Calu3 (cell line): ENCODE results near the gene NDUFB2. TPM values are rescaled to one million over a fixed set of nuclear protein-coding genes. Genes with fewer than 3 reads are reported as not detected.

ENCODE experiments used
- BruUV-seq: library from RNA; stranded (reverse); fragments of 400-500 nt; replicated peaks from 2 replicates; lab custom pipeline; 2021; lab: Mats Ljungman, UMichigan
- CTCF ChIA-PET: fragments of 300-600 bp; sonication (Branson Sonifier 250); formaldehyde crosslinking; loops from one replicate; lab custom pipeline; 2022; ENCODE audit warnings: antibody characterized with exemption; lab: Charles Lee
- DNase-seq: peaks from one replicate; pipeline ENCODE4 v3.0.0; 2022
- H3K27ac Mint-ChIP-seq: one replicate; pipeline ENCODE4 v1.8.0; 2022; ENCODE audit warnings: mixed read lengths; ENCODE audit not compliant: unreplicated experiment
- H3K27me3 Mint-ChIP-seq: one replicate; pipeline ENCODE4 v1.8.0; 2022; ENCODE audit warnings: mixed read lengths; ENCODE audit not compliant: unreplicated experiment
- H3K36me3 Mint-ChIP-seq: one replicate; pipeline ENCODE4 v1.8.0; 2022; ENCODE audit warnings: mild to moderate bottlenecking, moderate library complexity, mixed read lengths; ENCODE audit not compliant: insufficient read depth, unreplicated experiment
- H3K4me1 Mint-ChIP-seq: one replicate; pipeline ENCODE4 v1.8.0; 2022; ENCODE audit warnings: mild to moderate bottlenecking, low read depth, mixed read lengths; ENCODE audit not compliant: unreplicated experiment
- H3K4me3 Mint-ChIP-seq: one replicate; pipeline ENCODE4 v1.8.0; 2022; ENCODE audit warnings: mild to moderate bottlenecking, low read depth, moderate library complexity, mixed read lengths; ENCODE audit not compliant: unreplicated experiment
- H3K9me3 Mint-ChIP-seq: one replicate; pipeline ENCODE4 v1.8.0; 2022; ENCODE audit warnings: low read depth, mixed read lengths; ENCODE audit not compliant: unreplicated experiment
- CTCF ChIP-seq: fragments of 200-600 bp; IDR thresholded peaks from one replicate; pipeline ENCODE4 v1.8.0; 2022; ENCODE audit warnings: antibody characterized with exemption; ENCODE audit not compliant: unreplicated experiment
- intact Hi-C: fragments of 100-400 bp; cut with micrococcal nuclease; formaldehyde crosslinking; loops from one replicate; pipeline ENCODE4 v1.10.0; 2022; ENCODE audit not compliant: unreplicated experiment
- total RNA-seq: library from RNA; stranded (reverse); gene quantifications from 2 replicates; pipeline ENCODE4 v1.2.3, GENCODE V29; 2022

NDUFB2 gene
- total RNA-seq, 1 experiment from 2014 or later = 128 TPM

- H3K9me3 Mint-ChIP-seq = no peaks in the 10 kb centered on the region
- CTCF ChIA-PET = interaction anchor here (0.5 to 2.0 kb wide), 2 partner anchors 18 to 1312 kb away, joined by 3 to 4 read pairs; partner anchors contain the start of gene ADCK2
- peaks cover 6% of the 10 kb centered on the region for H3K36me3 Mint-ChIP-seq
- BruUV-seq = no TSS peak
- DNase-seq = no peak
- peak overlapping the region; percentile 69 for H3K27ac Mint-ChIP-seq
- H3K4me1 Mint-ChIP-seq = peaks cover 26% of the 10 kb centered on the region
- H3K4me3 Mint-ChIP-seq = peak overlapping the region; percentile 37
- TF ChIP-seq CTCF = no peak
- intact Hi-C loops = no loop called here
- H3K27me3 Mint-ChIP-seq = no peaks in the 10 kb centered on the region
Observed at GRCh38 chr7:140655511-140656408, 40.7 kb upstream of the NDUFB2 start.

- Mint-ChIP-seq H3K36me3 (peaks cover 6% of the 10 kb centered on the region), H3K4me1 (peaks cover 26% of the 10 kb centered on the region), H3K27me3 (no peaks in the 10 kb centered on the region), H3K9me3 (no peaks in the 10 kb centered on the region), H3K4me3 (peak overlapping the region; percentile 37), H3K27ac (peak overlapping the region; percentile 69)
- peak; percentile 79 for DNase-seq
- intact Hi-C loops = no loop called here
- TF ChIP-seq CTCF = no peak
- BruUV-seq = no TSS peak
- CTCF ChIA-PET = interaction anchor here (0.5 to 2.0 kb wide), 2 partner anchors 17 to 1313 kb away, joined by 3 to 4 read pairs; partner anchors contain the start of gene ADCK2
Observed at GRCh38 chr7:140656548-140657515, 39.7 kb upstream of the NDUFB2 start.

- H3K27me3 Mint-ChIP-seq = no peaks in the 10 kb centered on the region
- no peak overlapping the region for H3K27ac Mint-ChIP-seq
- CTCF ChIA-PET = interaction anchor here (2.0 kb wide), 1 partner anchor 16 kb away, joined by 4 read pairs; the partner anchor contains the start of gene ADCK2
- peaks cover 6% of the 10 kb centered on the region for H3K36me3 Mint-ChIP-seq
- H3K4me1 Mint-ChIP-seq = peaks cover 26% of the 10 kb centered on the region
- no peak for DNase-seq
- H3K9me3 Mint-ChIP-seq = no peaks in the 10 kb centered on the region
- H3K4me3 Mint-ChIP-seq = no peak overlapping the region
- no peak for TF ChIP-seq CTCF
- no TSS peak for BruUV-seq
- intact Hi-C loops = no loop called here
Observed at GRCh38 chr7:140657891-140658290, 38.6 kb upstream of the NDUFB2 start.

DNA sequence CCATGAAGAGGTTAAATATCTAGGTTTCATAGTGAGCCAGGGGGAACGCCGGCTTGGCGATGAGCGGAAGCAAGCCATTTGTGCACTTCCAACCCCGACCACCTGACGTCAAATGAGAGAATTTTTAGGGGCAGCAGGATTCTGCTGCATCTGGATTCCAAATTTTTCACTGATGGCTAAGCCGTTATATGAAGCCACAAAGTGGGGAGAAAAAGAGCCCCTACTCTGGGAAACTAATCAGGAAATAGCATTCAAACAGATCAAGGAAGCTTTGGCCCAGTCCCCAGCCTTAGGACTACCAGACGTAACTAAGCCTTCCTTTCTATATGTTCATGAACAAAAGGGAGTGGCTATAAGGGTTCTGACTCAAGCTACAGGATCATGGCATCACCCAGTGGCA lies 36.7 kb upstream of the NDUFB2 start:
- intact Hi-C loops = no loop called here

More for the DNA sequence above, 36.7 kb upstream of the NDUFB2 start:
- CTCF ChIA-PET = interaction anchor here (0.9 kb wide), 1 partner anchor 571 kb away, joined by 4 read pairs; no protein-coding TSS in a partner anchor
- Mint-ChIP-seq H3K27ac (no peak overlapping the region), H3K4me3 (no peak overlapping the region), H3K27me3 (peaks cover 19% of the 10 kb centered on the region), H3K36me3 (peaks cover 6% of the 10 kb centered on the region), H3K9me3 (no peaks in the 10 kb centered on the region), H3K4me1 (peaks cover 20% of the 10 kb centered on the region)
- BruUV-seq = no TSS peak
- no peak for TF ChIP-seq CTCF
- no peak for DNase-seq
